Measurements from ENCODE around the gene ARHGEF28.

The ARHGEF28 gene

DNA sequence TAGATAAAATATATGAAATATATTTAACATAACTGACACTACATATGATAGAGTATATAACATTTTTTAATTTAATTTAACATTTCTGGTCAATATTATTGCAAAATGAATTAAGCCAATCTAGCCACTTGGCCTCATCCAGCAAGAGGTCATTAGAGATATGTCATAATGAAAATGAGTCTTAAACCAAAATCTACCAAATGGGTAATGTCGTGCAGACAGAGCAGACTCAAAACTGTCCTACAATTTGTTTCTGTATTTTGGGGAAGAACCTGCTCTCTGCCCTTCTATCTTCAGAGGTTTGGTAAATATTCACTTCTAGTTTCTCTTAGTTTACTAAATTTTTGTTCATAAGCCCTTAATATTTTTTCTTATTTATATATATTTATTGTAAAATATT is 61.4 kb downstream of the ARHGEF28 start:
- Mint-ChIP-seq H3K4me3 (no peak overlapping the region), H3K9me3 (ENCODE audit: low read depth) (no peaks in the 10 kb centered on the region), H3K4me1 (ENCODE audit: low read depth) (no peaks in the 10 kb centered on the region), H3K27ac (no peak overlapping the region), H3K36me3 (no peaks in the 10 kb centered on the region), H3K27me3 (peaks cover 6% of the 10 kb centered on the region)

DNA sequence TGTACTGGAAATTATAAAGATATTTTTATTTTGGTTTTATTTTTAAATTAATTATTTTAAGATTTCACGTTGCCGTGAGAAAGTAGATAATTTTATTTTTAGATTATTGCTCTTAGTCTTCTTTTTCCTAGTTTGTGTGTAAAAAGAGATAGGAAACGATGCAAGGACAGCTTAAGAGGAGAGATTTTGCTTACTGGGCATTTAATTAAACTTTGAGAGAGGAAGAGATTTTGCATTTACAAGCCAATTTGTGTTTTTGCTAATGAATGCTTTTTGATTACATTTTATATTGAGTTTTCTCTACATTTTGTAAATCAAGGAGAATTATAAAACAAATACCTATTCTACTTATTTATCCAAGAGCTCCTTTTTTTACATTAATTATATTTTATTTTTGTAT is 64.0 kb downstream of the ARHGEF28 start:
- no peak overlapping the region for H3K4me3 Mint-ChIP-seq
- no peaks in the 10 kb centered on the region for H3K36me3 Mint-ChIP-seq
- H3K27ac Mint-ChIP-seq, result no peak overlapping the region
- H3K9me3 Mint-ChIP-seq (ENCODE audit: low read depth), result no peaks in the 10 kb centered on the region
- H3K4me1 Mint-ChIP-seq (ENCODE audit: low read depth), result peaks cover 5% of the 10 kb centered on the region
- peaks cover 6% of the 10 kb centered on the region for H3K27me3 Mint-ChIP-seq

DNA sequence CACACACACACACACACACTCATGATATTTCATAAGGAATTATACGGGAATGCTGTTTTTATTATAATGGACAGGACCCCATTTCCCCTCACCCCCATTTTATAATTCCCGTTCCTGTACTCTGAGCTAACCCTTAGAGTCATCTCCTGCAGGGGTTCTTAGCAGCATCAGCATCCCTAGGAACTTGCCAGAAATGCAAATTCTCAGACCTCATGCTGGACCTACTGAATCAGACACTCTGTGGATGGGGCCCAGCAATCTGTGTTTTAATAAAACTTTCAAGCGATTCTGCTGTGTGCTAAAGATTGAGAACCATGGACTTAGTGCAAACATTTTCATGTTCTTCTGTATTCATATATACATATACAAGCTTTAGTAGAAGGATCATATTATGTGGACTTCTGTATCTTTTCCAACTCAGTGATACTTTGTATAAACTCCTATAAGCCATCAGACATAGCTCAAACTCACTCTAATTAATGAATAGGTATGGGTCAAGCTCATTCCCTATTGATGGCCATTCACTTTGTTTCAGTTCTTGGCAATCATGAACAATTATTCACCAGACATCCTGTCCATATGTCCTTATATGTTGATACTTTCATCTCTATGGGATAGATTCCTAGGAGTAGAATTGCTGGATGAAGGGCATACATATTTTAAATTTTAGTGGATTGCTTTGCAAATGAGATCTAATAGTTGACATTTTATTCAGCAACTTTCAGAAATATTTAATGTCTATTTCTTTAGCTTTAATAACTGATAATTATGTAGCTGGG is 65.5 kb downstream of the ARHGEF28 start:
- Mint-ChIP-seq H3K4me3 (no peak overlapping the region), H3K27ac (no peak overlapping the region), H3K9me3 (ENCODE audit: low read depth) (no peaks in the 10 kb centered on the region), H3K36me3 (no peaks in the 10 kb centered on the region), H3K27me3 (peaks cover 7% of the 10 kb centered on the region), H3K4me1 (ENCODE audit: low read depth) (peaks cover 5% of the 10 kb centered on the region)

DNA sequence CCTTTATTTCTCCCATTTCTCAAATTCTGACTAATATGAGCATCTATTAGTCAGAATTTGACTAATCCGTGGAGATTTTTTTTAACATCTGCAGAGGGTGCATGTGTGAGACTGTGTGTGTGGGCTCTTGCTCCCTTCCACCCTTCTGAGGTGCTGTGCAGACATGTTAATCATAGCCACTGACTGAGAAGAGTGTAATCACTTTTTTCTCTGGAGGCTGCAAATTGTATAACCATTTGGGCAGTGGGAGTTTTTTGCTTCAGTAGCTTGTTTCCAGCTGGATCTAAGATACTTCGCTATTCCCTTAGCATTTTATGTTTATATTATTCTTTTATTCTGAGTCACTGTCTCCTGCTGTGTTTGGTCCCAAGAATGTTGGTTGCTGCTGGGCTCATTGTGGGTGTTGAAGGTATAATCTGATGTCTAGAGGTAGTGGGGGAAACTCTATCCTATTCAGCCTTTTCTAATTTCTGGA is 66.2 kb downstream of the ARHGEF28 start:
- Mint-ChIP-seq H3K27me3 (peaks cover 7% of the 10 kb centered on the region), H3K4me1 (ENCODE audit: low read depth) (peaks cover 5% of the 10 kb centered on the region), H3K36me3 (no peaks in the 10 kb centered on the region), H3K9me3 (ENCODE audit: low read depth) (no peaks in the 10 kb centered on the region), H3K27ac (no peak overlapping the region), H3K4me3 (no peak overlapping the region)

DNA sequence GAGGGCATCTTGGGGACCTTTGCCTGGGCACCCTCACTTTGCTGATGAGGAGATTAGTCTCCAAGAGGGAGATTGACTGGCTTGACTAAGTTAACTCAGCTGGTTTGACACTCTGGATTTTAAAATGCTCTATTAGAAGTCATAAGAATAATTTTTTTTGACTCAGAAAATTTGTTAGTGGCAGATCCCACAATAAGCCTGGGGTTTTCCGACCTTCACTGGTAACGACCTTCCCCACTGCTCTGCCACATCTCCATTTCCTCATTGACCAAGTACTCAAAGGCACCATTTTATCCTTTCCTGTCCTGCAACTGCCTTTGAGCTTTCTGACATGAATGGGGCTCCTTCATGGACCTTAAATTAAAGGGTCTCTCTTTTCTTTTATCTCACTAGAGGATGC is 67.0 kb downstream of the ARHGEF28 start:
- no peaks in the 10 kb centered on the region for H3K36me3 Mint-ChIP-seq
- H3K9me3 Mint-ChIP-seq (ENCODE audit: low read depth), result no peaks in the 10 kb centered on the region
- no peak overlapping the region for H3K27ac Mint-ChIP-seq
- H3K4me3 Mint-ChIP-seq, result no peak overlapping the region
- H3K4me1 Mint-ChIP-seq (ENCODE audit: low read depth), result peaks cover 5% of the 10 kb centered on the region
- H3K27me3 Mint-ChIP-seq, result peaks cover 7% of the 10 kb centered on the region

DNA sequence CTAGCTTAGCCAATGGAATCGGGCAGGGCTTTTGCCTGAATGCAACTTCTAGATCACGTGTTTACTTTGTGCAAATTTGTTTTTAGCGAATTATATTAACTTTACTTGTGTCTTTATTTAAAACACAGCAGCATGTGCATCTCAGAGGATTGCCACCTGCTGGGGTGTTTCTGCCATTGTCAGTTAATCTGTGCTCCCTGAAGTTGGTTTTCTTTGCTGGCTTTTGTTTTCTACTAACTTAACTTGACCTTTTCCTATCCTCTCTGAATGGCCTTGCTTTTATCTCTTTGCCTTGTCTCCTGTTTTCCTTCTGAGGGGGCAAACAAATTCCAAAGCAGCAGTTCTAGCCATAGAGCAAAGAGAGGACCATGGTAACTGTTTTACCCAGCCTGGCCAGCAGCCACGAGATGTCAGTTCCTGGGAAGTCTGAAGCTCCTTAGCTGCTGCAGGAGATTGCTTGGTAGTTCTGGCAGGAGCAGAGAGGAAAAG is 67.6 kb downstream of the ARHGEF28 start:
- H3K4me3 Mint-ChIP-seq, result no peak overlapping the region
- H3K27me3 Mint-ChIP-seq, result peaks cover 7% of the 10 kb centered on the region
- H3K27ac Mint-ChIP-seq, result no peak overlapping the region
- H3K36me3 Mint-ChIP-seq, result no peaks in the 10 kb centered on the region
- no peaks in the 10 kb centered on the region for H3K9me3 Mint-ChIP-seq (ENCODE audit: low read depth)
- peaks cover 5% of the 10 kb centered on the region for H3K4me1 Mint-ChIP-seq (ENCODE audit: low read depth)

DNA sequence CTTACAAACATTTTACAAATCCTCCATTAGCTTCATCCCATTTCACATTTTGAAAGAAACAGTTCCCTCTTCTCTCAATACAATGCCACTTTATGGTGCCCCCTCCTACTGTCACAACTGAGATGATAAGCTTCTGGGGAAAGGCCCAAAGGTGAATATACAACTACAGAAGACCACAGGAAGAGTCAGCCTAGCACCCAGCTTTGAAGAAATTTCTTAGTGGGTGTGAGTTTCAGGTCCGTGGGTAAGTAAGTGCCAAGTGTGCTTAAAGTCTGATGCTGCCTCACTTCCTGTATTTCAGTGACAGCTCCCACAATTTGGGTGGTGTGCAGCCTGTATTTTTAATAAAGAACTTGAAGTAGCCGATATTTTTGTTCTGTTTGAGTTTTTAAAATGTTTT is 68.1 kb downstream of the ARHGEF28 start:
- H3K4me3 Mint-ChIP-seq, result no peak overlapping the region
- no peak overlapping the region for H3K27ac Mint-ChIP-seq
- H3K4me1 Mint-ChIP-seq (ENCODE audit: low read depth), result peaks cover 5% of the 10 kb centered on the region
- peaks cover 8% of the 10 kb centered on the region for H3K27me3 Mint-ChIP-seq
- no peaks in the 10 kb centered on the region for H3K36me3 Mint-ChIP-seq
- H3K9me3 Mint-ChIP-seq (ENCODE audit: low read depth), result no peaks in the 10 kb centered on the region

DNA sequence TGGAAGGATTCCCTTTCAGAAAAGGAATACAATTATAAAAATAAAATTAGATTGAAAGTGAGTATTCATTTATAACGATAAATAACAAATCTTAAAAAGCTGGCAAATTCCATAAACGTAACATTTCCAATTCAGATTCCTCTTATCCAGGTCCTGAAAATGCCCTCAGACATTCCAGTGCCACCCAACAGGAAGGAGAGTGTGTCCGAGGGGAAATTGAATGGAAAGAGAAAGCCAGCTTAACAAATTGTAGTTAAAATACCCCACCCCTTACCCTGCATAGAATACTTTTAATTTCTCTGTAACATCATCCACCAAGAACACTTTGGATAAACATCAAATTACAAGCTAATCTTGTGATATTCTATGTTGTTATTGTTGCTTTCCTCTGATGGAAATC is 72.0 kb downstream of the ARHGEF28 start:
- Mint-ChIP-seq H3K4me1 (ENCODE audit: low read depth) (peaks cover 5% of the 10 kb centered on the region), H3K27me3 (peaks cover 11% of the 10 kb centered on the region), H3K36me3 (no peaks in the 10 kb centered on the region), H3K9me3 (ENCODE audit: low read depth) (no peaks in the 10 kb centered on the region), H3K27ac (no peak overlapping the region), H3K4me3 (no peak overlapping the region)

DNA sequence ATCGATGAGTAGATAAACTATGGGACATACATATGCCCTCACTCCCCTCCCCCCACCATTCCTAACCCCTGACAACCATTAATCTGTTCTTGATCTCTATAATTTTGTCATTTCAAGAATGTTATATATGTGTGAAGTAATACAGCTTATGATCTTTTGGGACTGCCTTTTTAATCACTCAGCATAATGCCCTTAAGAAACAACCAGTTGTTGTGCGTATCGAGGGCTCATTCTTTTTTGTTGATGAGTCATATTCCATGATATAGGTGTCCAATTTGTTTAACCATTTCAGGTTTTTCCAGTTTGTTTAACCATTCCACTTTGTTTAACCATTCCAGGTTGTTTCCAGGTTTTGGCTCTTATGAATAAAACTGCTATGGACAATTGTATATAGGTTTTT is 75.6 kb downstream of the ARHGEF28 start:
- Mint-ChIP-seq H3K27ac (no peak overlapping the region), H3K4me1 (ENCODE audit: low read depth) (no peaks in the 10 kb centered on the region), H3K4me3 (no peak overlapping the region), H3K27me3 (peaks cover 10% of the 10 kb centered on the region), H3K36me3 (no peaks in the 10 kb centered on the region), H3K9me3 (ENCODE audit: low read depth) (no peaks in the 10 kb centered on the region)

DNA sequence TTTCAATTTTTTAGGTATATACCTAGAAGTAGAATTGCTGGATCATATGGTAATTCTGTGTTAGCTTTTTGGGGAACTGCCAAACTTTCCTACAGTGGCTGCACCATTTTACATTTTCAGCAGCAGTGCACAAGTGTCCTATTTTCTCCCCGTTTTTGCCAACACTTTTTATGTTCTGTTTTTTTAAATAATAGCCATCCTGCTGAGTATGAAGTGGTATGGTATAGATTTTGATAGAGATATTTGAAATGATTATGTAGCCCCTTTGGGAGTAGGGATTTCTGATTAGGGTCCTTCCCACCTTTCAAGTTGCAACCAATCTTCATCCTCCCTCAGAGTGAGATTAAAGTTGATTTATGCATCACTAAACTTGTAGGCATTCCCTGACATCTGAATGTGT is 76.5 kb downstream of the ARHGEF28 start:
- Mint-ChIP-seq H3K36me3 (no peaks in the 10 kb centered on the region), H3K27me3 (peaks cover 10% of the 10 kb centered on the region), H3K4me3 (no peak overlapping the region), H3K4me1 (ENCODE audit: low read depth) (no peaks in the 10 kb centered on the region), H3K27ac (no peak overlapping the region), H3K9me3 (ENCODE audit: low read depth) (no peaks in the 10 kb centered on the region)

DNA sequence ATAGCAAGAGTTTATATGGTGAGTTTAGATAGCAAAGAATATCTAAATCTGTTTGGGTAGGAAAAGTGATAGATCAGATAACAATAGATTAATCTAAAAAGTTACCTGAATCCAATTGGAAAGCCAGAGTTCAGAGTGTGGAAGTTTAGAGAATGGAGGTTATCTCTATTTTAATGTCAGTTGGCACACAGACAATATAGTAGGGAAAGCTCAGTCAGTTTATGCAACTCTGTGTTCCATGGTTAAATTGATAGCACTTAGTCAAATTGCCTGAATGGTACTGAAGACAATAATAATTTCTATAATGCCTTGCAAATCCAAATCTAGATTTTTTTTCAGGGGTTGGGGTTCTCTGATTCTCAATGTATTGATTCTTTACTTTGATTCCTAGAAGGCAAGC is 77.0 kb downstream of the ARHGEF28 start:
- peaks cover 10% of the 10 kb centered on the region for H3K27me3 Mint-ChIP-seq
- no peak overlapping the region for H3K4me3 Mint-ChIP-seq
- H3K27ac Mint-ChIP-seq, result no peak overlapping the region
- no peaks in the 10 kb centered on the region for H3K36me3 Mint-ChIP-seq
- no peaks in the 10 kb centered on the region for H3K9me3 Mint-ChIP-seq (ENCODE audit: low read depth)
- no peaks in the 10 kb centered on the region for H3K4me1 Mint-ChIP-seq (ENCODE audit: low read depth)

DNA sequence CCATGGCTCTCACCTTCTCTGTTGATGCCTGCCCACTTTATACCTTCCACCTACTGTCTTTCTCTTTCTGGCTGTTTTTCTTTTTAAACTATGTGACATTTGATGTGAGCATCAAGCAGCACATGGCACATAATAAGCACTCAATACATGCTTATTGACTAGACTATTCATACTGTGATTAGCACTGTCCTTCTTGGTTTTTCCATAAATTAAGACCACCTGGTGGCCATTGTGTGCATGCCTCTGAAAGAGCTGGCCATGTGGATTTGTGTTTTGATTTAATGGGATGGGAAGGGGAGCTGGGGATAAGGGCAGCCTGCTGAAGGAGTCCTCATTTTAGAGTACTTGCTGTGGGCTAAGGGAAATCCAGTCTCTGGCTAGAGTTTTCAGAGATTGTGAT is 79.4 kb downstream of the ARHGEF28 start:
- H3K9me3 Mint-ChIP-seq (ENCODE audit: low read depth), result peaks cover 6% of the 10 kb centered on the region
- no peaks in the 10 kb centered on the region for H3K4me1 Mint-ChIP-seq (ENCODE audit: low read depth)
- H3K27ac Mint-ChIP-seq, result no peak overlapping the region
- no peak overlapping the region for H3K4me3 Mint-ChIP-seq
- H3K36me3 Mint-ChIP-seq, result no peaks in the 10 kb centered on the region
- peaks cover 11% of the 10 kb centered on the region for H3K27me3 Mint-ChIP-seq

DNA sequence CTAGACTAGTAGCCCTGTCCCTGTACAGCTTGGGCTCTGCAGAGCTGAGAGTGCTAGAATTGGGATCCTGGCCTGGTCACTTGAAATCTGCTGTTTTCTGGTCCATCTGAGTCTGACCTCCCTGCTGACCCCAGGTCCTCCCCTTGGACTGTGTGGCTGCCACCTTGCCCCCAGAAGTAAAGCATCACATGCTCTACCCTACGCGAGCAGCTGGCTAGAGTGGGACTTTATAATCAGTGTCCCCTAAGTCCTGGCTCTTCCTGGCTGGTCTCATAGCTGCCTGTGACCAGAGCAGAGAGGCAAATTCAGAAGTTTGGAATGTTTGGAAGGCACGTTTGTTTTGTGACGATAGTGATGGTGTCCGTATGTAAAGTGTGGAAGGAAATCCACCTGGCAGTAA is 81.0 kb downstream of the ARHGEF28 start:
- H3K4me3 Mint-ChIP-seq, result no peak overlapping the region
- no peaks in the 10 kb centered on the region for H3K36me3 Mint-ChIP-seq
- H3K9me3 Mint-ChIP-seq (ENCODE audit: low read depth), result peaks cover 6% of the 10 kb centered on the region
- peaks cover 9% of the 10 kb centered on the region for H3K27me3 Mint-ChIP-seq
- H3K4me1 Mint-ChIP-seq (ENCODE audit: low read depth), result no peaks in the 10 kb centered on the region
- no peak overlapping the region for H3K27ac Mint-ChIP-seq

DNA sequence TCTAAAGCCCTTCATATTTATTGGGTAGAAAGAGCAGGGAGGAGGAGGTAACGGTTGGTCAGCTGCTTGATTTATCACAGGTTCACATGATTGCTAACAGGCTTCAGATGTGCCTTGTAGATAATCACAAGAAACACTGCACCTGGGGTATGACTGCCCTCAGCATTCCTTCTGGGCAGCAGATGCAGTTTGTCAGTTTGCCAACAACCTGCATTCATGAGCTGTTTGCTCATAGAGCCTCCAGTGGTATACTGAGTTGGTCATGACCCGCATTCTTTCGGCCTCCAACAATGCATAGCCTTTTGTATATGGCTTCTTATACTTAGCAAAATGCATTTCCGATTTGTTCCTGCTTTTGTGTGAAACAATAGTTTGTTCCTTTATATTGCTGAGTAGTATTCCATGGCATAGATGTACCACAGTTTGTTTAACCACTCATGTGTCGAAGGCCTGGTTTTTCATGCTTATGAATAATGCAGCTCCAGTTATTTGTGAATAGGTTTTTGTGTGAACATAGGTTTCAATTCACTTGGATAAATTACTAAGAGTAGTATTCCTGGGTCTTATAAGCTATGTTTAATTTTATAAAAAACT is 83.6 kb downstream of the ARHGEF28 start:
- H3K4me3 Mint-ChIP-seq, result no peak overlapping the region

DNA sequence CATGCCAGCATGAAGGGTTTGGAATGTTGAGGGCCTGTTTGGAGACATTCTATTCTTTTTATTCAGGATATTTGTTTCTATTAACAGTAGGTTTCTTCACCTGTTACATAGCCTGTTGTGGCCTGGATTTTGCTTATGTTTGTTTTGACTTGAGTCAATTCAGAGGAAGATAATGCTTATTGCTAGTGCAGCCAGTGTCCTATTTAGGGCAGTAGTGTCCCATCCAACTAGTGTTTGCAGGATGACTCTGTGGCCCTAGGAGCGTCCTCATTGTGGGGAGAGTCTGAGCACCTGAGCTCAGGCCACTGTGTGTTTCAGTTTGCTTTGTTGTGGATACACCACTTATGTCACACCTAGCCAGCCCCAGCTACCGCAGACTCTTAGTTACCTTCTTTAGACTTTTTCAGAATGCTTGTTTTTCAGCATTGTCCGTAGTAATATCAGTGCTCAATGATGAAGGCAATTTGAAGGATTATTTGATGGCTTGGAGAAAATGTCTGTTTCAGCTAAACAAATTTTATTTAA is 90.3 kb downstream of the ARHGEF28 start:
- no peak overlapping the region for H3K4me3 Mint-ChIP-seq
- no peak overlapping the region for H3K27ac Mint-ChIP-seq
- no peaks in the 10 kb centered on the region for H3K9me3 Mint-ChIP-seq (ENCODE audit: low read depth)
- peaks cover 7% of the 10 kb centered on the region for H3K27me3 Mint-ChIP-seq
- no peaks in the 10 kb centered on the region for H3K36me3 Mint-ChIP-seq
- H3K4me1 Mint-ChIP-seq (ENCODE audit: low read depth), result no peaks in the 10 kb centered on the region

More for the DNA sequence above, 83.6 kb downstream of the ARHGEF28 start:
- H3K4me1 Mint-ChIP-seq (ENCODE audit: low read depth), result no peaks in the 10 kb centered on the region
- H3K36me3 Mint-ChIP-seq, result no peaks in the 10 kb centered on the region
- peaks cover 12% of the 10 kb centered on the region for H3K27me3 Mint-ChIP-seq
- peaks cover 6% of the 10 kb centered on the region for H3K9me3 Mint-ChIP-seq (ENCODE audit: low read depth)
- H3K27ac Mint-ChIP-seq, result no peak overlapping the region

Measured in activated naive CD8-positive, alpha-beta T cell (primary cell).